Measurements from ENCODE around the gene SULT4A1.

DNA sequence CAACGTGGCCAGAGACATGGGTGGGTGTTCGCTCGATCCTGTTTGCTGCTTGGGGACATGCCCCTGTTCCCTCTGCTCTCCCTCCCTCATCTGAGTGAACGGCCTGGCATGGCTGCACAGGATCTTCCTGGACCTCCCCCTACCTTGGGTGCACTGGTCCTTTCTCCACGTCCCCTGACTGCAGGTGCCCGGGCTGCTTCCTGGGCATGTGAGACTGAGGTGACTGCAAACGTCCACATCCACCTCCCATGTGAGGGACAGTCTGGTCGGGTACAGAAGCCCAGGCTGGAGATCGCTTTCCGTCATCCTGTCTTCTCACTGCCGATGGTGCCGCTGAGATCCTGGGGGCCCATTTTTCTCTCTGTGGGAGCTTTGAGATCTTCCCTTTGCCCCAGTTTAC, 11.8 kb downstream of the SULT4A1 start:
- TF ChIP-seq GABPA (IDR thresholded peaks at IDR 0.05; ENCODE audit: low read depth) (no peak), POLR2AphosphoS5 (IDR thresholded peaks at IDR 0.05; ENCODE audit: low read depth) (no peak)
- TF ChIP-seq, protein P1, sequence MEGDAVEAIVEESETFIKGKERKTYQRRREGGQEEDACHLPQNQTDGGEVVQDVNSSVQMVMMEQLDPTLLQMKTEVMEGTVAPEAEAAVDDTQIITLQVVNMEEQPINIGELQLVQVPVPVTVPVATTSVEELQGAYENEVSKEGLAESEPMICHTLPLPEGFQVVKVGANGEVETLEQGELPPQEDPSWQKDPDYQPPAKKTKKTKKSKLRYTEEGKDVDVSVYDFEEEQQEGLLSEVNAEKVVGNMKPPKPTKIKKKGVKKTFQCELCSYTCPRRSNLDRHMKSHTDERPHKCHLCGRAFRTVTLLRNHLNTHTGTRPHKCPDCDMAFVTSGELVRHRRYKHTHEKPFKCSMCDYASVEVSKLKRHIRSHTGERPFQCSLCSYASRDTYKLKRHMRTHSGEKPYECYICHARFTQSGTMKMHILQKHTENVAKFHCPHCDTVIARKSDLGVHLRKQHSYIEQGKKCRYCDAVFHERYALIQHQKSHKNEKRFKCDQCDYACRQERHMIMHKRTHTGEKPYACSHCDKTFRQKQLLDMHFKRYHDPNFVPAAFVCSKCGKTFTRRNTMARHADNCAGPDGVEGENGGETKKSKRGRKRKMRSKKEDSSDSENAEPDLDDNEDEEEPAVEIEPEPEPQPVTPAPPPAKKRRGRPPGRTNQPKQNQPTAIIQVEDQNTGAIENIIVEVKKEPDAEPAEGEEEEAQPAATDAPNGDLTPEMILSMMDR (IDR thresholded peaks at IDR 0.05; ENCODE audit: insufficient read depth, low read length): no peak
- TF ChIP-seq, protein P2, sequence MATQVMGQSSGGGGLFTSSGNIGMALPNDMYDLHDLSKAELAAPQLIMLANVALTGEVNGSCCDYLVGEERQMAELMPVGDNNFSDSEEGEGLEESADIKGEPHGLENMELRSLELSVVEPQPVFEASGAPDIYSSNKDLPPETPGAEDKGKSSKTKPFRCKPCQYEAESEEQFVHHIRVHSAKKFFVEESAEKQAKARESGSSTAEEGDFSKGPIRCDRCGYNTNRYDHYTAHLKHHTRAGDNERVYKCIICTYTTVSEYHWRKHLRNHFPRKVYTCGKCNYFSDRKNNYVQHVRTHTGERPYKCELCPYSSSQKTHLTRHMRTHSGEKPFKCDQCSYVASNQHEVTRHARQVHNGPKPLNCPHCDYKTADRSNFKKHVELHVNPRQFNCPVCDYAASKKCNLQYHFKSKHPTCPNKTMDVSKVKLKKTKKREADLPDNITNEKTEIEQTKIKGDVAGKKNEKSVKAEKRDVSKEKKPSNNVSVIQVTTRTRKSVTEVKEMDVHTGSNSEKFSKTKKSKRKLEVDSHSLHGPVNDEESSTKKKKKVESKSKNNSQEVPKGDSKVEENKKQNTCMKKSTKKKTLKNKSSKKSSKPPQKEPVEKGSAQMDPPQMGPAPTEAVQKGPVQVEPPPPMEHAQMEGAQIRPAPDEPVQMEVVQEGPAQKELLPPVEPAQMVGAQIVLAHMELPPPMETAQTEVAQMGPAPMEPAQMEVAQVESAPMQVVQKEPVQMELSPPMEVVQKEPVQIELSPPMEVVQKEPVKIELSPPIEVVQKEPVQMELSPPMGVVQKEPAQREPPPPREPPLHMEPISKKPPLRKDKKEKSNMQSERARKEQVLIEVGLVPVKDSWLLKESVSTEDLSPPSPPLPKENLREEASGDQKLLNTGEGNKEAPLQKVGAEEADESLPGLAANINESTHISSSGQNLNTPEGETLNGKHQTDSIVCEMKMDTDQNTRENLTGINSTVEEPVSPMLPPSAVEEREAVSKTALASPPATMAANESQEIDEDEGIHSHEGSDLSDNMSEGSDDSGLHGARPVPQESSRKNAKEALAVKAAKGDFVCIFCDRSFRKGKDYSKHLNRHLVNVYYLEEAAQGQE (IDR thresholded peaks at IDR 0.05; ENCODE audit: insufficient replicate concordance, low read depth): no peak
